GM12874 (cell line): ENCODE results near the gene NODAL.
A peak's percentile ranks its signal among the peaks of the same experiment; 100 is the strongest.

Experiments
- CTCF ChIP-seq: IDR thresholded peaks from 2 replicates; pipeline ENCODE4 v1.5.1; 2011; ENCODE audit warnings: low read depth, mild to moderate bottlenecking, control low read depth, low read length, moderate library complexity; ENCODE audit not compliant: insufficient read depth

NODAL gene

GRCh38 chr10:70472799-70473454, 31.4 kb upstream of the NODAL start:
- no peak for TF ChIP-seq CTCF

GRCh38 chr10:70466951-70467350, 25.5 kb upstream of the NODAL start:
- no peak for TF ChIP-seq CTCF

- TF ChIP-seq CTCF, result no peak
Measured at GRCh38 chr10:70465832-70466231, 24.4 kb upstream of the NODAL start.

- TF ChIP-seq CTCF, result no peak
Measured at GRCh38 chr10:70465278-70465677, 23.8 kb upstream of the NODAL start.

GRCh38 chr10:70462349-70462984, 21.0 kb upstream of the NODAL start:
- TF ChIP-seq CTCF, result no peak

- TF ChIP-seq CTCF, result peak; percentile 95
Measured at GRCh38 chr10:70461397-70462348, 20.2 kb upstream of the NODAL start.

GRCh38 chr10:70459774-70460490, 18.5 kb upstream of the NODAL start:
- no peak for TF ChIP-seq CTCF
